Gastrocnemius medialis (tissue), 4 donors: Measurements from ENCODE around the gene SGMS1. TPM values are rescaled to one million over a fixed set of nuclear protein-coding genes. Genes with fewer than 3 reads are reported as not detected.

Experiments used
- ATAC-seq, 2 donors: fragments of 150-250 bp; one replicate each; pipeline ENCODE4 v1.9.1; 2016
- DNase-seq, 2 donors: peaks; one replicate each; pipeline ENCODE4 v3.0.0-alpha.2; 2019
- H3K27ac ChIP-seq, 4 donors: fragments of 200-600 bp; sonication (generic); 1 replicate in 1 of 4; 2 replicates in 3 of 4; pipeline ENCODE4 v1.5.1; 2016 to 2018; ENCODE audit warnings: mild to moderate bottlenecking in 2 of 4, moderate library complexity in 1 of 4
- H3K27me3 ChIP-seq, 3 donors: fragments of 200-600 bp; sonication (generic) in 2 of 3; 1 replicate in 1 of 3; 2 replicates in 2 of 3; pipeline versions ENCODE4 v1.5.1 to v1.6.0; 2016 to 2019; ENCODE audit warnings: mild to moderate bottlenecking in 1 of 3, moderate library complexity in 1 of 3
- H3K36me3 ChIP-seq, 2 donors: fragments of 200-600 bp; sonication (generic) in 1 of 2; one replicate each; pipeline ENCODE4 v1.5.1; 2017 to 2018
- H3K4me1 ChIP-seq, 2 donors: fragments of 200-600 bp; sonication (generic) in 1 of 2; one replicate each; pipeline ENCODE4 v1.5.1; 2016 to 2017; ENCODE audit warnings: mild to moderate bottlenecking in 2 of 2
- H3K4me3 ChIP-seq, 4 donors: fragments of 200-600 bp; sonication (generic) in 3 of 4; 1 replicate in 1 of 4; 2 replicates in 3 of 4; pipeline ENCODE4 v1.5.1; 2016 to 2019; ENCODE audit warnings: mild to moderate bottlenecking in 2 of 4
- H3K9me3 ChIP-seq, 3 donors: fragments of 200-600 bp; sonication (generic) in 2 of 3; 1 replicate in 1 of 3; 2 replicates in 2 of 3; pipeline ENCODE4 v1.5.1; 2016 to 2019
- CTCF ChIP-seq, 5 experiments: fragments of 450-650 bp in 3 of 5; fragments of 200-600 bp in 2 of 5; sonication (generic) in 2 of 5; IDR thresholded peaks in 4 of 5; conservative IDR thresholded peaks in 1 of 5; 1 replicate in 4 of 5; 2 replicates in 1 of 5; pipeline ENCODE4 v1.5.1; 2016 to 2019; ENCODE audit warnings: antibody characterized with exemption in 5 of 5, mild to moderate bottlenecking in 3 of 5, moderate library complexity in 3 of 5
- POLR2A ChIP-seq, 2 donors: fragments of 450-650 bp; IDR thresholded peaks; one replicate each; pipeline ENCODE4 v1.6.1; 2017; ENCODE audit warnings: antibody characterized with exemption in 2 of 2, mild to moderate bottlenecking in 2 of 2, moderate library complexity in 2 of 2
- in situ Hi-C, 4 donors: fragments of 200-750 bp; cut with MboI; loops; one replicate each; pipeline versions ENCODE4 v1.15.0 to v1.8.0; 2017; ENCODE audit warnings: low sequenced_read_pairs in 4 of 4
- intact Hi-C: fragments of 100-400 bp; cut with DNase I; formaldehyde crosslinking; loops from one replicate; pipeline ENCODE4 v1.15.1; 2023; ENCODE audit warnings: low total_unique reads
- total RNA-seq, 4 donors: library from RNA; depleted of rRNA; stranded (reverse); fragments of >200 nt; gene quantifications; one replicate each; pipeline versions ENCODE4 v1.1.0 to v1.2.3, GENCODE V29; 2016

The SGMS1 gene
- total RNA-seq, 4 donors from 2014 or later = 17.6 to 30.7 (median 25.0) TPM

GRCh38 chr10:50326757-50327701 is 296.7 kb downstream of the SGMS1 start:
- no peaks in the 10 kb centered on the region for H3K36me3 ChIP-seq
- in situ Hi-C loops (no loop called here), intact Hi-C loops (loop anchor here (5.0 kb wide), 2 partner anchors 60 to 90 kb away; no protein-coding TSS in a partner anchor)
- peaks cover 33 to 39% of the 10 kb centered on the region in 2 donors for H3K4me1 ChIP-seq
- DNase-seq = no peak
- TF ChIP-seq CTCF (IDR thresholded peaks at IDR 0.05 in 4 of 5, conservative IDR thresholded peaks at IDR 0.05 in 1 of 5) = no peak
- TF ChIP-seq POLR2A (IDR thresholded peaks at IDR 0.05) = no peak
- H3K27ac ChIP-seq = peak overlapping the region; percentile 39 to 80 (median 64)
- H3K9me3 ChIP-seq = no peaks in the 10 kb centered on the region
- ATAC-seq = peak; percentile 16 to 53
- no peaks in the 10 kb centered on the region for H3K27me3 ChIP-seq
- H3K4me3 ChIP-seq = peak overlapping the region; percentile 16 to 26 (median 24)

GRCh38 chr10:50326172-50326555 is 297.6 kb downstream of the SGMS1 start:
- H3K9me3 ChIP-seq = no peaks in the 10 kb centered on the region
- peak overlapping the region in 2 of 4 donors; percentile 16 to 26 for H3K4me3 ChIP-seq
- no peaks in the 10 kb centered on the region for H3K36me3 ChIP-seq
- ATAC-seq (no peak), DNase-seq (no peak)
- peaks cover 33 to 42% of the 10 kb centered on the region in 2 donors for H3K4me1 ChIP-seq
- intact Hi-C loops (loop anchor here (5.0 kb wide), 2 partner anchors 61 to 91 kb away; no protein-coding TSS in a partner anchor), in situ Hi-C loops (no loop called here)
- TF ChIP-seq CTCF (IDR thresholded peaks at IDR 0.05 in 4 of 5, conservative IDR thresholded peaks at IDR 0.05 in 1 of 5) = no peak
- TF ChIP-seq POLR2A (IDR thresholded peaks at IDR 0.05) = no peak
- H3K27me3 ChIP-seq = no peaks in the 10 kb centered on the region
- H3K27ac ChIP-seq = peak overlapping the region; percentile 39 to 80 (median 64)

- in situ Hi-C loops (no loop called here), intact Hi-C loops (loop anchor here (5.0 kb wide), 2 partner anchors 62 to 92 kb away; no protein-coding TSS in a partner anchor)
- peak overlapping the region; percentile 39 to 80 (median 64) for H3K27ac ChIP-seq
- no peaks in the 10 kb centered on the region for H3K9me3 ChIP-seq
- TF ChIP-seq POLR2A (IDR thresholded peaks at IDR 0.05) = no peak
- no peak for TF ChIP-seq CTCF (IDR thresholded peaks at IDR 0.05 in 4 of 5, conservative IDR thresholded peaks at IDR 0.05 in 1 of 5)
- H3K4me3 ChIP-seq = peak overlapping the region in 2 of 4 donors; percentile 3 to 5
- H3K4me1 ChIP-seq = peaks cover 33 to 42% of the 10 kb centered on the region in 2 donors
- no peaks in the 10 kb centered on the region for H3K27me3 ChIP-seq
- DNase-seq = peak; percentile 71
- peak; percentile 94 to 99 for ATAC-seq
- H3K36me3 ChIP-seq = no peaks in the 10 kb centered on the region
Observed at GRCh38 chr10:50325449-50326171, 298.1 kb downstream of the SGMS1 start.

GRCh38 chr10:50324680-50325393 is 298.9 kb downstream of the SGMS1 start:
- intact Hi-C loops = loop anchor here (5.0 kb wide), 3 partner anchors 62 to 287 kb away; no protein-coding TSS in a partner anchor

More at GRCh38 chr10:50324680-50325393, 298.9 kb downstream of the SGMS1 start:
- Histone ChIP-seq H3K27me3 (no peaks in the 10 kb centered on the region), H3K4me3 (no peak overlapping the region), H3K27ac (peak overlapping the region; percentile 39 to 80 (median 64)), H3K36me3 (no peaks in the 10 kb centered on the region), H3K9me3 (no peaks in the 10 kb centered on the region), H3K4me1 (peaks cover 33 to 42% of the 10 kb centered on the region in 2 donors)
- TF ChIP-seq CTCF (IDR thresholded peaks at IDR 0.05 in 4 of 5, conservative IDR thresholded peaks at IDR 0.05 in 1 of 5) = no peak
- no peak for TF ChIP-seq POLR2A (IDR thresholded peaks at IDR 0.05)
- in situ Hi-C loops = no loop called here
- DNase-seq (no peak), ATAC-seq (no peak)
